HG02981 (cell line): ENCODE results near the gene WDR88.

Source experiments
- ATAC-seq: cut with Tn5 transposase; IDR thresholded peaks from one replicate; pipeline ENCODE4 v1.9.1; 2021; ENCODE audit warnings: mild to moderate bottlenecking, moderate library complexity; ENCODE audit not compliant: unreplicated experiment

The WDR88 gene

GRCh38 chr19:33132021-33132420 lies at the start of gene WDR88:
Gene WDR88, plus strand, starts transcription at chr19:33132114. Its CDS starts 56 bp downstream, at chr19:33132170.
- ATAC-seq: no peak

GRCh38 chr19:33085570-33086128 lies 46.3 kb upstream of the WDR88 start:
- no peak for ATAC-seq

- no peak for ATAC-seq
Observed at GRCh38 chr19:33086955-33087354, 45.0 kb upstream of the WDR88 start.

GRCh38 chr19:33089010-33089409 lies 42.9 kb upstream of the WDR88 start:
- ATAC-seq: no peak

GRCh38 chr19:33090179-33090578 lies 41.7 kb upstream of the WDR88 start:
- ATAC-seq: no peak

- no peak for ATAC-seq
Observed at GRCh38 chr19:33093420-33094210, 38.3 kb upstream of the WDR88 start.

GRCh38 chr19:33094436-33095067 lies 37.4 kb upstream of the WDR88 start:
- ATAC-seq: no peak

GRCh38 chr19:33096005-33096404 lies 35.9 kb upstream of the WDR88 start:
- no peak for ATAC-seq

- no peak for ATAC-seq
Observed at GRCh38 chr19:33098055-33098534, 33.8 kb upstream of the WDR88 start.

- ATAC-seq: no peak
Observed at GRCh38 chr19:33100894-33101644, 30.8 kb upstream of the WDR88 start.

GRCh38 chr19:33102893-33103292 lies 29.0 kb upstream of the WDR88 start:
- no peak for ATAC-seq

- no peak for ATAC-seq
Observed at GRCh38 chr19:33108161-33108560, 23.8 kb upstream of the WDR88 start.

GRCh38 chr19:33110137-33110910 lies 21.6 kb upstream of the WDR88 start:
- no peak for ATAC-seq

GRCh38 chr19:33111587-33111986 lies 20.3 kb upstream of the WDR88 start:
- no peak for ATAC-seq

- no peak for ATAC-seq
Observed at GRCh38 chr19:33114312-33114711, 17.6 kb upstream of the WDR88 start.

GRCh38 chr19:33117501-33117900 lies 14.4 kb upstream of the WDR88 start:
- ATAC-seq: no peak

GRCh38 chr19:33118643-33119042 lies 13.3 kb upstream of the WDR88 start:
- no peak for ATAC-seq

- no peak for ATAC-seq
Observed at GRCh38 chr19:33124207-33125098, 7.5 kb upstream of the WDR88 start.

- no peak for ATAC-seq
Observed at GRCh38 chr19:33125929-33126388, 6.0 kb upstream of the WDR88 start.
